Right lobe of liver (tissue), 4 donors: ENCODE results near the gene TECPR1.

Experiments used
- POLR2A ChIP-seq: fragments of 450-650 bp; IDR thresholded peaks from one replicate; pipeline ENCODE4 v1.6.1; 2017; ENCODE audit warnings: antibody characterized with exemption, mild to moderate bottlenecking
- TF ChIP-seq, protein P1 (sequence below), 4 donors: fragments of 200-600 bp in 3 of 4; fragments of 450-650 bp in 1 of 4; IDR thresholded peaks; one replicate each; pipeline versions ENCODE4 v1.5.1 to v1.8.0; 2016 to 2022; ENCODE audit warnings: antibody characterized with exemption in 4 of 4, mild to moderate bottlenecking in 2 of 4
- donor health status: DM: no; HTN: no; CAD: no.
- donor health status: DM: no; HTN: no; CAD: no.
- donor health status: DM: no; HTN: yes; CAD: no.

DNA sequence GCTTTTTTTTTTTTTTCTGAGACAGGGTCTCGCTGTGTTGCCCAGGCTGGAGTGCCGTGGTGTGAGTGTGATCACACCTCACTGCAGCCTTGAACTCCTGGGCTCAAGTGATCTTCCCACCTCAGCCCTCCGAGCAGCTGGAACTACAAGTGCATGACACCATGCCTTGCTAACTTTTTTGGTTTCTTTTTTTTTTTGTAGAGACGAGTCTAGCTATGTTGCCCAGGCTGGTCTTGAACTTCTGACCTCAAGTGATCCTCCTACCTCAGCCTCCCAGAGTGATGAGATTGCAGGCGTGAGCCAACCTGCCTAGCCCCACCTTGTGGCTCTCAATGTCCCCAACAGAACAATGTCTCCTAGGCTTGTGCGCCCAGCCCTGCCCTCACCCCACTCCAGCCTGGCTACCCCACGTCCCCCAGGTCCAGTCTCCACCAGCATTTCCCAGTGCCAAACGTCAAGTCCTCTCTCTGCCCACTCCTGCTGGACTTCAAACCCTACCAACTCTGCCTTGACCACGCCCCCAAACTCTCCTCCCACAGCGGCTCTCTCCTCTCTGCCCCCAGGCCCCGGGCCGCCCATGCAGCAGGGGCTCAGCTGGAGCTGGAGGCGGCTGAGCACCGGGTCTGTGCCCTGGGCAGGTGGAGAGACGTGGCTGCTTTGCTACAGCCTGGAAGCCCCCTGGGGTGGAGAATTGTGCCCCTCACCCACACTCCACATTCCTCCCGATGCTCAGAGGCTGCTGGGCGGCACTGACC lies 21.9 kb downstream of the TECPR1 start:
- TF ChIP-seq, protein P1, sequence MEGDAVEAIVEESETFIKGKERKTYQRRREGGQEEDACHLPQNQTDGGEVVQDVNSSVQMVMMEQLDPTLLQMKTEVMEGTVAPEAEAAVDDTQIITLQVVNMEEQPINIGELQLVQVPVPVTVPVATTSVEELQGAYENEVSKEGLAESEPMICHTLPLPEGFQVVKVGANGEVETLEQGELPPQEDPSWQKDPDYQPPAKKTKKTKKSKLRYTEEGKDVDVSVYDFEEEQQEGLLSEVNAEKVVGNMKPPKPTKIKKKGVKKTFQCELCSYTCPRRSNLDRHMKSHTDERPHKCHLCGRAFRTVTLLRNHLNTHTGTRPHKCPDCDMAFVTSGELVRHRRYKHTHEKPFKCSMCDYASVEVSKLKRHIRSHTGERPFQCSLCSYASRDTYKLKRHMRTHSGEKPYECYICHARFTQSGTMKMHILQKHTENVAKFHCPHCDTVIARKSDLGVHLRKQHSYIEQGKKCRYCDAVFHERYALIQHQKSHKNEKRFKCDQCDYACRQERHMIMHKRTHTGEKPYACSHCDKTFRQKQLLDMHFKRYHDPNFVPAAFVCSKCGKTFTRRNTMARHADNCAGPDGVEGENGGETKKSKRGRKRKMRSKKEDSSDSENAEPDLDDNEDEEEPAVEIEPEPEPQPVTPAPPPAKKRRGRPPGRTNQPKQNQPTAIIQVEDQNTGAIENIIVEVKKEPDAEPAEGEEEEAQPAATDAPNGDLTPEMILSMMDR (IDR thresholded peaks at IDR 0.05): no peak
- TF ChIP-seq POLR2A: no peak
